ENCODE measurements around the gene RAB11B. TPM values are rescaled to one million over a fixed set of nuclear protein-coding genes. Genes with fewer than 3 reads are reported as not detected.
A peak's percentile ranks its signal among the peaks of the same experiment; 100 is the strongest.
"Not testable (repeated sequence)": the region's sequence is repeated elsewhere in the genome, so short reads cannot be mapped to it uniquely, and the experiment has no call there.

RAB11B gene
- total RNA-seq, 1 experiment from 2014 or later, result 37.1 TPM

DNA sequence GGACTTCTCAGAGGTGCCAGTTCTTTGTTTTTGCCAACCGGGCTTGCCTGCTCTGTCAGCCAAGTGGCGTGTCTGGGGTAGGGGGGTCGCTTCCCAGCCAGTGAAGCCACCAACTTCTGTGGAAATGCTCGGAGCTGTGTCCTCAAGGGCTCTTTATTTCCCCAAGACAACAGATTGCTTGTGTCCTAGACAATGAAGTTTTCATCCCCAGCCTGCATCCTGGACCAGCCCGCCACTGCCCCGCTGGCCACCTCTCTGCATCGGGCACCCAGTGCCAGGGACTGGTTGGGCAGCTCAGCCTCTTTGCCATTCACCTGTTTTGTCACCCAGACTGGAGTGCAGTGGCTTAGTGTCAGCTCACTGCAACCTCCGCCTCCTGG, 3.7 kb downstream of the RAB11B start:
- DNase-seq (ENCODE audit: low spot score), result no peak

DNA sequence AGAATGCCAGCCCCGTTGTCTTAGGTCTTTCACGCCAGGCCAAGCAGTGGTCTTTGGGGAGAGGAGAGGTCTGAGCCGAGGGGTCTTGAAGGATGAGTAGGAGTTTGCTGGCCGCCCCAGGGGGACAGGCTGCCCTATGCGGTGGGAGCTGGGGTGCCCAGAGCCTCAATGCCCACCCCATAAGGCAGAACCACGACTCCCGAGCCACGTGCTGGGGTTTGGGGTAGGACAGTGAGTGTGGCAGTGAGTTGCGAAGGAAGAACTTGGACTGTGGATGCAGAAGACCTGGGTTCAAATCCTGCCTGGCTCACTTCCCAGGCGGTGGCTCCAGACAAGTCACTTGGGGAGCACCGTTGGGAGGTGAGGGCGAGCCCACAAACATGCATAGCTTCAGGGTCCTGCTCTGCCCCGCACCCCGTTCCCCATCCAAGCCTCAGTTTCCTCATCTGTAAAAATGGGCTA, 5.5 kb downstream of the RAB11B start:
- no peak for DNase-seq (ENCODE audit: low spot score)

DNA sequence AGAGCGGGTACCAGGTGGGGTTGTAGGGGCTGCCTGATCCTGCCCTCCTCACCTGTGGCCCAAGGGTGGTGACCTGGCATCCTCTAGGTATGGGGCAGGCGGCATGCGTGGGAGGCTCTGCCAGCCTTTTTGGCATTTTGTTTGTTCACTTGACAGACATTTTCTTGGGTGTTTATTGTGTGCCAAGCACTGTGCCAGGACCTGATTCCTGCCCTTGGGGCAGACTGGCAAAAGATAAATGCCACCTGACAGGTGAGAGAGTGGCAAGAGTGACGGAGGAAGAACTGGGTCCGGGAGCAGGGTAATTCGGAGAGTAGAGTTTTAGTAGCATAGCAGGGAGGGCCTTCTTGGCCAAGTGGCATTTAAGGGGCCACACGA, 6.0 kb downstream of the RAB11B start:
- DNase-seq (ENCODE audit: low spot score), result no peak

DNA sequence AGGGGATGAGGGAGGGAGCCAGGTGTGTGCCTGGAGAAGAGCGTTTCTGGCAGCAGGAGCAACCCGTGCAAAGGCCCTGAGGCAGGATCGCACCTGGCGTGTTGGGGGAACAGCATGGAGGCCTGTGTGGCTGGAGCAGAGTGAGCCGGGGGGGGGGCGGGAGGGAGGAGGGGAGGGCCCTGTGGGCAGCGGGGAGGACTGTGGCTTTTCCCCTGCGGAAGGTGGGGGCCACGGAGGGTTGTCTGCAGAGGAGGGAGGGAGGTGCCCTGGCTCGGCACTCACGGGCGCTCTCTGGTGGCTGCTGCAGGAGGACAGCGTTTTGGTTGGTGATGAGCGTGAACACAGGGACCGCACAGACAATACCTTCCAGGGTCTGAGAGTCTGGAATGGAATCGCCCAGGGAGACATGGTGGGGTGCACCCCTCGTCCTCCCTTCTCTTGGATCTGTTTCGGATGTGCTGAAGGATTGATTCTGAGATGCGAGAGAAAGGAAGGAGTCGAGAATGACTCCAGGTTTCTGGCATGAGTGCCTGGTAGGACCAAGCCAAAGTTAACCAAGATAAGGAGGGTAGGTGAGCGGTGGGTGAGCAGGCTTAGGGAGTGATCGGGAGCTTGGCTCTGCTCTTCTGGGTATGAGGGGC, 6.5 kb downstream of the RAB11B start:
- peak; percentile 46 for DNase-seq (ENCODE audit: low spot score)

DNA sequence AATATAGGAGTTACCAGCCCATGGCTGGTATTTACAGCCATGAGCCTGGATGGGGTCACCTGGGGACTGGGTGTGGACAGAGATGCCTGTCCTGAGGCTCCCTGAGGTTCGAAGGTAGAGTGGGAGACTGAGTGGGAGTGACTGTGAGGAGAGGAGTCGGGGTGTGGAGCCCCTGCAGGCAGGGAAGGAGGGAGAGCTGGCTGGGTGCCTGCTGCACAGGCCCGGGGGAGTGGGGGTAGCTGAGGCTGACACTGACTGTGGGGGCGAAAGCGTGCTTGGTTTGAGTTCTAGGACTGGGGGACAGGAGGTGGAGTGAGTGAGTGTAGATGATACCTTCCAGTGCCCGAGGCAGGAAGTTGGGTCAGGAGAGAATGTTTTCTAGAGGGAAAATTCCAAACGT, 7.1 kb downstream of the RAB11B start:
- DNase-seq (ENCODE audit: low spot score), result no peak

DNA sequence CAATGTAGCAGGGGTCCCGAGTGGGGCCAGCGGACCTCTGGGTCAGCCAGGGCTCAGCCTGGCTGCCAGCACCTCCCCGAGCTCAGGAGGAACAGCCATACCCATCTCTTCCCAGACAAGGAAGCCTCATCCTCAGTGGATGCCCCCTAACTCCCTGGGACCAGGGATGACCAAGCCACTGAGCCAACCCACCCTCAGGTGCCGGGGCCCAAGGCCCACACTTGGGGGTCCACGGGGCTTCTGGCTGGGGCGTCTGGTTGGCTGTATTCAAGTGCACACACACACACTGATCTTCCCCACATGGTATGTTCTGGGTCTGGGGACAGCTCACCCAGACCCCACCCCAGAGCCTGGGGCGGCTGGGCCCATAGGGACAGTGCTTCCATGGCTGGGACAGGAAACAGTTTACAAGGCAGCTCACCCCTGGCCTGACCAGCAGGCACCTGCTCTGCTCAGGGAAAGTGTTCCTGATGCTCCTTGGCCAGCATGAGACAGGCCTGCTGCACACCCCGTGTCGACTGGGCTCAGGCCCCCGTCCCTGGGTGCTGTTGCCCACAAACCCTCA, 7.7 kb downstream of the RAB11B start:
- DNase-seq (ENCODE audit: low spot score), result no peak

DNA sequence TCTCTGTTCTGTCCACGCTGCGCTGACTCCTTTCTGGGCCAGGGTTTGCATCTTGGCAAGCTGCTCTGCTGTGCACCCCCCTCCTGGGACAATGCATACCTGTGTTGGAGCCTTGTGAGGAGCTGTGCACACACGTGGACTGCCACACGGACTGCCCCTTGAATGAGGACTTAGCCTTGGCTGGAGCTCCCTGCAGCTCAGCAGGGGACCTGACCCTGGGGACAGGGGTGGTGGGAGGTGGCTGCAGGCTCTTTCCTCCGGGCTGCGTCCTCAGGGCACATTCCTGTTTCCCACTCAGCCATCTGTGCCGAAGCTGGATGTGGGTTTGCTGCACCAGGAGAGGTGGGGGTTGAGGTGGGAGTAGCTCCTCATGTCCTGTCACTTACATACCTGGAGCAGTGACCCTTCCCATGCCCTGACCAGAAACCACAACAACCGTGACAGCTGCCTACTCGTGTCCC, 8.2 kb downstream of the RAB11B start:
- DNase-seq (ENCODE audit: low spot score), result no peak

GRCh38 chr19:8399681-8400188, 9.6 kb downstream of the RAB11B start:
- DNase-seq (ENCODE audit: low spot score), result no peak

GRCh38 chr19:8401981-8402411, 11.8 kb downstream of the RAB11B start:
- DNase-seq (ENCODE audit: low spot score), result no peak

GRCh38 chr19:8403098-8403819, 13.1 kb downstream of the RAB11B start:
- no peak for DNase-seq (ENCODE audit: low spot score)

- no peak for DNase-seq (ENCODE audit: low spot score)
Measured at GRCh38 chr19:8403820-8404109, 13.6 kb downstream of the RAB11B start.

DNA sequence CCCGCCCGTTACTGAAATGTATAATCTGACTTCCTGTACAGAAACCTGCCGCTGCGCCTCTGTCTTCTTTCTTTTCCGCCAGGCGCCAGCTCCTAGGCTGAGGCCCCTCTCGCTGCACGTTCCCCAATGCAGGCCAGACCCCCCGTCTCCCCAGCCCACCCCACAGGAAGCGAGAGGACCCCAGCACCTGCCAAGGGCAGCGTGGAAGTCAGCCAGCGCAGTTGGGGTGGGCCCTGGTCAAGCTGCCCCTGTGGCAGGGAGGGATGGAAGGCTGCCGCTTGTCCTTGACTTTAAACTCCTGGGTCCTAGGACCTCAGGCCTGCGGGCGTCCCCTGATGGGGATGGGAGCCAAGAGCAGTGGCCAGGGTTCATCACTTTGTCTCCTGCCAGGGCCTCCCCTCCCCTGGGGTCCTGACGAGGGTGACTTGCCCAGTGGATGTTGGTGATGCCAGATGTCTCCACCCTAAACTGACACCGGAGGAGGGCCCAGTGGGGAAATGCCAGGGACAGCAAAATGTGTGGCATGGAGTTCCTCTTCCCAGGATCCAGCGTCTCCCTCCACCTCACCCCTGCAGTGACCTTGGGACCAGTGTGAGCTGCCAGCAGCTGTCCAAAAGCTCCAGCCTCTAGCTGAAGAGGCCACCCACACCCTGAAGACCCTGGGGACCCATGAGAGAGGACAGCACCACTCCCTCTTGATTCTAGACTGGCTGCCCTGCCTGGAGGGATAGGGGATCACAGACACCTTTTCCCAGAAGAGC, 14.4 kb downstream of the RAB11B start:
- DNase-seq (ENCODE audit: low spot score), result no peak

GRCh38 chr19:8410718-8411117, 20.6 kb downstream of the RAB11B start:
- DNase-seq (ENCODE audit: low spot score), result not testable (repeated sequence)

- DNase-seq (ENCODE audit: low spot score), result peak; percentile 90
Measured at GRCh38 chr19:8412783-8413628, 22.8 kb downstream of the RAB11B start, which contains the start of gene MARCHF2. MARCHF2 (plus strand) TSS chr19:8413305; CDS start chr19:8421841, 8,536 bp downstream.

- no peak for DNase-seq (ENCODE audit: low spot score)
Measured at GRCh38 chr19:8413629-8413995, 23.5 kb downstream of the RAB11B start.

- no peak for DNase-seq (ENCODE audit: low spot score)
Measured at GRCh38 chr19:8416796-8417195, 26.6 kb downstream of the RAB11B start.

GRCh38 chr19:8421484-8422461, 31.6 kb downstream of the RAB11B start:
- no peak for DNase-seq (ENCODE audit: low spot score)

DNA sequence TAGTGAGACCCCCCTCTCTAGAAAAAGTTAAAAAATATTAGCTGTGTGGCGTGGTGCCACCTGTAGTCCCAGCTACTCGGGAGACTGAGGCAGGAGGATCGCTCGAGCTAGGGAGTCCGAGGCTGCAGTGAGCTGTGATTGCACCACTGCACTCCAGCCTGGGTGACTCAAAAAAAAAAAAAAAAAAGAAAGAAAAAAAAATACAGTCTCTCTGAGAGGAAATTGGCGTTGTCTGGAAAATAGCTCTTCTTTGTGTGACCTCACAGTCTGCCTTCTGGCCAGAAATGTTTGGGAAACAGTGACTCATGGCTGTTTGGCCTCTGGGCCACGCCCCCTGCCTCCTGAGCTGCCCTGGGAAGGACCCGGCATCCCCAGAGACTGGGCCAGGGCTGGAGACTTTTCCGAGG, 33.7 kb downstream of the RAB11B start:
- peak; percentile 41 for DNase-seq (ENCODE audit: low spot score)

- DNase-seq (ENCODE audit: low spot score), result not testable (repeated sequence)
Measured at GRCh38 chr19:8425331-8425730, 35.2 kb downstream of the RAB11B start.

- DNase-seq (ENCODE audit: low spot score), result no peak
Measured at GRCh38 chr19:8426283-8426682, 36.1 kb downstream of the RAB11B start.

Data from HT-29 (cell line).